Measurements from ENCODE around the gene KLHL10.
A peak's percentile ranks its signal among the peaks of the same experiment; 100 is the strongest.

DNA sequence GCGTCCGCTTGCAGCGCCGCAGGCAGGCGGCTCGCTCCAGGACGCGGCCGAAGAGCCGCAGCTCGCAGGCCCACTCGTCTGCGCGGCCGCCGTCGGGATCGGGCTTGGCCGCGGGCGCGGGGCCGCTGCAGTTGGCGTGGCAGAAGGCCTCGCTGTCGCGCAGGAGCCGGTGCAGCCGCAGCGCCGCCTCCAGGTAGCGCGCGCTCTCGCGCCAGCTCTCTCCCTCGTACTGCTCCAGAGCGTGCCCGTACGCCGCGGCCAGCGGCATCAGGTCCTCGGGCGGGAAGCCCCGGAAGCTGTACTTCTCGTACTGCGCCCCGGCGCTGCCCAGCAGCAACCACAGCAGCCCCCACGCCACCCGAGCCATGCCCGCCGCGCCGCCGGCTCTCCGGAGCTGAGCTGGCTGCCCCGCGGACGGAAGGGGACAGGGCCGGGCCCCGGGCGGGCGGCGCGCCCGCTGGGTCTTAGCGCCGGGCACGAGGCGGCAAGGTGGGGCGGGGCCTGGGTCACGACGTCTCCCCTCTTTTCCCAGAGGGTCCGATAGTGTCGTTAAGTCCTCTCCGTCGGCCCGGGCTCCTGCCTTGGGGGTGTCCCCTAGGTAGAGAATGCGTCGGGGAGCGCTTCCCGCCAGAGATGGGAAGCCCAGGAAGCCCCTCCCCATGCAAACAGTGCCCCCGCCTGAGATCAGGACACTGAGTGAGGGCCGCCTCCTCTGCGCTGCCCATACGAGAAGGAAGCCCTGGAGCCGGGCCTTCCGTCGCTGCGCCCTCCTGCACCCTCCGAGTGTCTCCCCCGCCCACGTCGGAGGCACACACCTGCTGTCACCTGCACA lies 25.9 kb upstream of the KLHL10 start, which contains the start of gene P3H4:
- TF ChIP-seq, protein P1, sequence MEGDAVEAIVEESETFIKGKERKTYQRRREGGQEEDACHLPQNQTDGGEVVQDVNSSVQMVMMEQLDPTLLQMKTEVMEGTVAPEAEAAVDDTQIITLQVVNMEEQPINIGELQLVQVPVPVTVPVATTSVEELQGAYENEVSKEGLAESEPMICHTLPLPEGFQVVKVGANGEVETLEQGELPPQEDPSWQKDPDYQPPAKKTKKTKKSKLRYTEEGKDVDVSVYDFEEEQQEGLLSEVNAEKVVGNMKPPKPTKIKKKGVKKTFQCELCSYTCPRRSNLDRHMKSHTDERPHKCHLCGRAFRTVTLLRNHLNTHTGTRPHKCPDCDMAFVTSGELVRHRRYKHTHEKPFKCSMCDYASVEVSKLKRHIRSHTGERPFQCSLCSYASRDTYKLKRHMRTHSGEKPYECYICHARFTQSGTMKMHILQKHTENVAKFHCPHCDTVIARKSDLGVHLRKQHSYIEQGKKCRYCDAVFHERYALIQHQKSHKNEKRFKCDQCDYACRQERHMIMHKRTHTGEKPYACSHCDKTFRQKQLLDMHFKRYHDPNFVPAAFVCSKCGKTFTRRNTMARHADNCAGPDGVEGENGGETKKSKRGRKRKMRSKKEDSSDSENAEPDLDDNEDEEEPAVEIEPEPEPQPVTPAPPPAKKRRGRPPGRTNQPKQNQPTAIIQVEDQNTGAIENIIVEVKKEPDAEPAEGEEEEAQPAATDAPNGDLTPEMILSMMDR (IDR thresholded peaks at IDR 0.05) = peak; percentile 40 to 90 (median 72)
- peak; percentile 15 to 65 for TF ChIP-seq POLR2A (IDR thresholded peaks at IDR 0.05)
